NCI-H1694 (cell line): ENCODE measurements around the gene ABITRAM.
"Not testable (repeated sequence)": the region's sequence is repeated elsewhere in the genome, so short reads cannot be mapped to it uniquely, and the experiment has no call there.

Experiments used
- DNase-seq: peaks from one replicate; lab custom pipeline; 2025; lab: John Stamatoyannopoulos, UW

ABITRAM gene

GRCh38 chr9:108934323-108934893, at the start of gene ABITRAM:
ABITRAM (plus strand) TSS chr9:108934400; CDS start chr9:108934487, 87 bp downstream.
- peak; percentile 25 for DNase-seq

- DNase-seq = no peak
Measured at GRCh38 chr9:108884701-108885100, 49.5 kb upstream of the ABITRAM start.

- DNase-seq = no peak
Measured at GRCh38 chr9:108885643-108886348, 48.4 kb upstream of the ABITRAM start.

DNA sequence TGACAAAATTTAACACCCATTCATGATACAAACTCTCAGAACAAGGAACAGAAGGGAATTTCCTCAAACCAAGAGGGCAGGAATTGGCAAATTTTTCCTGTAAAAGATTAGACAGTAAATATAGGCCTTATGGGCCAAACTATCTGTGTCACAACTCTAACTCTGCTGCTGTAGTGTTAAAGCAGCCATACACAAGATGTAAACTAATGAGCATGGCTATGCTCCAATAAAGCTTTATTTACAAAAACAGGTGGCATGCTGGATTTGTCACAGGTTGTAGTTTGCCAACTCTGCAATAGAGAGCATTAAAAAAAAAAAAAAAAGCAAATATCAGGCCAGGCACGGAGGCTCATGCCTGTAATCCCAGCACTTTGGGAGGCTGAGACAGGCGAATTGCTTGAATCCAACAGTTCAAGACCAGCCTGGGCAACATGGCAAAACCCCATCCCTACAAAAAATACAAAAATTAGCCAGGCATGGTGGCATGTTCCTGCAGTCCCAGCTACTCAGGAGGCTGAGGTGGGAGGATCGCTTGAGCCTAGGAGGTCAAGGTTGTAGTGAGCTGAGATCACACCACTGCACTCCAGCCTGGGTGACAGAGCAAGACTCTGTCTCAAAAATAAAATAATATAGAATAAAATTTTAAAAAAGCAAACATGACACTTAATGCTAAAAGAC, 47.5 kb upstream of the ABITRAM start:
- DNase-seq = not testable (repeated sequence)

GRCh38 chr9:108889649-108890067, 44.5 kb upstream of the ABITRAM start:
- no peak for DNase-seq

- DNase-seq = no peak
Measured at GRCh38 chr9:108894225-108894997, 39.8 kb upstream of the ABITRAM start.

- DNase-seq = no peak
Measured at GRCh38 chr9:108897324-108898096, 36.7 kb upstream of the ABITRAM start.

DNA sequence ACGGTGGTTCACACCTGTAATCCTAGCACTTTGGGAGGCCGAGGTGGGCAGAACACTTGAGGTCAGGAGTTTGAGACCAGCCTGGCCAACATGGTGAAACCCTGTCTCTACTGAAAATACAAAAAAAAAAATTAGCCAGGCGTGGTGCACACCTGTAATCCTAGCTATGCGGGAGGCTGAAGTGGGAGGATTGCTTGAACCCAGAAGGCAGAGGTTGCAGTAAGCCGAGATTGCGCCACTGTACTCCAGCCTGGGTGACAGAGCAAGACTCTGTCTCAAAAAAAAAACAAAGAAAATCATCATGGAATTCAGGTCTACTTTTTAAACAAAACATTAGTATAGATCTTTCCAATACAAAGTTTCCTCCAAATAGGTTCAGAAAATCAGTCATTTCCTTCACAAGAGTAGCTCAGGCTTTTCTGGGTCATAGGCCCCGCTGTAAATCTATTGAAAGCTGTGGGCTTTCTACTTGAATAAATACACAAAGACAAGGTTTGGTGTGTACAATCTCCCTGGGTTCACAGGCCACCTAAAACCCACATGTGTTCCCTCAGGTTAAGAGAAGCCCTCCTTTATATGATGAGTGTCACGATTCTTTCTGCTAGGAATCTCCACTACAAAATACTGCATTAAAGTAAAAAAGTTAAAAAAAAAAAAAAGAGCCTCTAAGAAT, 35.0 kb upstream of the ABITRAM start:
- not testable (repeated sequence) for DNase-seq

DNA sequence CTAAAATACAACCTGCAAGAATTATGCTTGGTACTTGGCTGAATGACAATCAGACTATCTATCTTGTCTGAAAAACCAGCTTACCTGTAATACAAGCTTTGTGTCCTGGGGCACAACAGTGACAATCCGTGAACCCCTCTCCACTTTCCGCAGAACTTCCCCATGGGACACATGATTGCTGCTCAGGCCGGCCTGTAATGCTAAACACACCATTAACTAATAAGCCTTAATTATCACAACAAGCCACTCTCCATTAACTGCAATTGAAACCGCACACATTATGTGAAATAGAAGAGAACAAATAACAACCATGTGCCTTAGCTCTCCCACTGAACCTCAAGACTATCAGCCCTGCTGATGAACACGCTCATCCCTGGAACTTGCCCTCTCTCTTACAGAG, 34.0 kb upstream of the ABITRAM start:
- DNase-seq = no peak

DNA sequence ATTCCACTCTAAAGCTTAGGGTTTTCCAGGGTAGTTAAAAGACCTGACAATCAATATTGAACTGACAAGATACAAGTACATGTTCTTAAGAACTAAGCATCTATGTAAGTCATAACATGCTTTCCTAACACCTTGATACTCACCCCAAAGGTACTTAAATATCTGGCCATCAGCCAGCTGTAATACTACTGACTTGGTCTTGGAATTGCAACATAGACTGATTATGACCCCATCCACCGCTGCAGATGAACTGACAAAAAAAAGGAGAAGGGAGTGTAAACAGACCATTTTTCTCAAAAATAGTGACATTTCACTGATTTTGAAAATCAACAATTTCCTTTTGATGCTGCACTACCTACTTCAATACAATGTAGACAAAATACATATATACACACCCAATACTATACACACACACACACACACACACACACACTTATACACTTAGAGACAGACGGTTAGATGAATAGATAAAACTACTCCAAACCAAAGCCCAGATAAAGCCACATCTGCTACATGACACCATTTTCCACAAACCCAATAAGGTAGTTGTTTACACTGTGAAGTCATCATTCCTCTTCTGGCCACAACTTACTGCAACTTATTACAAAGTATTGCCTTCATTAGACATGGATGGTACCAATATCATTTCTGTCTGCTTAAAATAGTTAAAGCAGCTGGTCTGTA, 30.6 kb upstream of the ABITRAM start:
- DNase-seq = no peak

DNA sequence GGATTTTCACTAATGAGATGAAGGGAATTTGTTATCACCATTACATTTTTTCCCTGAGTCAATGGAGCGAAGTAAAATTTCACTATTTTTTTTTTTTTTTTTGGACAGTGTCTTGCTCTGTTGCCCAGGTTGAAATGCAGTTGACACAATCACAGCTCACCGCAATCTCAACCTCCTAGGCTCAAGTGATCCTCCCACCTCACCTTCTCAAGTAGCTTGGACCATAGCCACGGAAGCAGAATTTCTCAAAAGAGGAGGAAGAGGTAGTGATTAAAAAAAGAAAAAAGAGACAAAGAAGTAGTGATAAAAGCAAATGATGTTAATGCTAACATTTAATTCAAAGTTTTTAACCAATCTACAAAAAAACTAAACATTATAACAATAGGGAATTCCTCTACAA, 30.0 kb upstream of the ABITRAM start:
- DNase-seq = no peak

DNA sequence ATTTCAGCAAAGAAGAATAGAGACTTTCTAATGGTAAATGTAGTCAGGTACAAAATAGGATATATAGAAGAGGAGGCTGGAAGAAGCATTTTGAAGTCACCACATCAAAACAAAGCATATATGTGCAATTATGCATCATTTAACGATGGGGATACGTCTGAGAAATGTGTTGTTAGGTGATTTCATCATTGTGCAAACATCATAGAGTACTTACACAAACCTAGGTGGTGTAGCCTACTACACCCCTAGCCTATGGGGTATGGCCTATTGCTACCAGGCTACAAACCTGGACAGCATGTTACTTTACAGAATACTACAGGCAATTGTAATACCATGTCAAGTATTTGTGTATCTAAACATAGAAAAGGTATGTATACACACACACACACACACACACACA, 28.7 kb upstream of the ABITRAM start:
- DNase-seq = no peak

- no peak for DNase-seq
Measured at GRCh38 chr9:108910402-108910801, 23.8 kb upstream of the ABITRAM start.

- no peak for DNase-seq
Measured at GRCh38 chr9:108910914-108911313, 23.3 kb upstream of the ABITRAM start.

- no peak for DNase-seq
Measured at GRCh38 chr9:108911820-108912219, 22.4 kb upstream of the ABITRAM start.

DNA sequence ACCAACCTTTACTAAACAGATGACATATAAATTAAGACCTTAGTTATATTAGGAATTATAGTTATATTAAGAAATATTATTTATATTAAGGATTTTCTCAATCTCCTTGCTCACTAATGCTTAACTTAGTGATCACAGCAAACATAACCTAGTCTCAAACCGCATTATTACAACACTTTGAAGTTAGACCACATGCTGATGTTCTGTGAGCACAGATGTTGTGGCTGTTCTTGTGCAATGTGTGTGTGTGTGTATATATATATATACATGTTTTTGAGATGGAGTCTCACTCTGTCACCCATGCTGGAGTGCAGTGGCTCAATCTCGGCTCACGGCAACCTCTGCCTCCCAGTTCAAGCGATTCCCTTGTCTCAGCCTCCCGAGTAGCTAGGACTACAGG, 20.8 kb upstream of the ABITRAM start:
- no peak for DNase-seq

GRCh38 chr9:108919517-108919916, 14.7 kb upstream of the ABITRAM start:
- DNase-seq = no peak

- not testable (repeated sequence) for DNase-seq
Measured at GRCh38 chr9:108920401-108920800, 13.8 kb upstream of the ABITRAM start.

DNA sequence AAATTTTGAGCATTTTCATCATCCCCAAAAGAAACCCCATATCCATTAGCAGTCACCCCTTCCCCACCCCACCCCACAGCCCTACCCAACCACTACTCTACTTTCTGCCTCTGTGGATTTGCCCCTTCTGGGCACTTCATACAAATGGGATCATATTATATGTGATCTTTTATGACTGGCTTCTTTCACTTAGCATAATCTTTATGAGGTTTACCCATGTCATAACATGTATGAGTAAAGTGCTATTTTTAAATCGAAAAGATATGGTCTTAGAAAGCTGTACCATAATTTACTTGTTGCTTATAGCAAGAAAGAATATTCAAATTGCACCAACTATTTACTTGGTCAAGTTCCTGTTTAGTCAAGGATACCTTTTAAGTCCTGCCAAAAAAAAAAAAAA, 13.0 kb upstream of the ABITRAM start:
- no peak for DNase-seq

DNA sequence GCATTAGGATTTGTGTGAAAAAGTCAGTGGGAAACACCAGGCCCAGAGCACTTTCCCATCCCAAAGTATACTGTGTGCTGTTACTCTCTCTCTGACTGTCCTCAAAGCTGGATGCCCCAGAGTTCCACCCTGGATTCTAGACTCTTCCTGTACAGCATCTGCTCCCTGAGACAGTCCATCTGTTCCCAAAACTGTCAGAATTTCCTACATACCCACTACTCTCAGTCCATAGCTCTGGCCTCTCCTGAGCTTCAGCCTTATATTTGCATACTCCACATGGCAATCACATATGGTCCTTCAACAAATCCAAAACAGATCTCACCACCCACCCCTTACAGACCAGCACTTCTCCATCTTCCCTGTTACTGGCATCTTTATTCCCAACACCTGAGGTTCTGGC, 9.7 kb upstream of the ABITRAM start:
- DNase-seq = peak; percentile 6

- no peak for DNase-seq
Measured at GRCh38 chr9:108928386-108928785, 5.8 kb upstream of the ABITRAM start.
